ENCODE results near the gene ITM2B.

The ITM2B gene

GRCh38 chr13:48249018-48249417, 16.0 kb downstream of the ITM2B start:
- DNase-seq (ENCODE audit: extremely low read depth, insufficient read length) = no peak
- TF ChIP-seq CTCF (IDR thresholded peaks at IDR 0.05; ENCODE audit: insufficient read depth, low read length, poor library complexity, severe bottlenecking) = no peak
- no peak overlapping the region for H3K4me3 ChIP-seq (replicated peaks; ENCODE audit: low read depth, low read length)
- H3K36me3 ChIP-seq (ENCODE audit: control insufficient read depth, insufficient read depth, low read length) = no peaks in the 10 kb centered on the region
- no peaks in the 10 kb centered on the region for H3K27me3 ChIP-seq (replicated peaks; ENCODE audit: control insufficient read depth, insufficient read depth, low read length)

GRCh38 chr13:48251611-48252081, 18.6 kb downstream of the ITM2B start:
- TF ChIP-seq CTCF (IDR thresholded peaks at IDR 0.05; ENCODE audit: insufficient read depth, low read length, poor library complexity, severe bottlenecking) = no peak
- no peak for DNase-seq (ENCODE audit: extremely low read depth, insufficient read length)
- no peak overlapping the region for H3K4me3 ChIP-seq (replicated peaks; ENCODE audit: low read depth, low read length)

GRCh38 chr13:48252176-48252575, 19.2 kb downstream of the ITM2B start:
- Histone ChIP-seq H3K4me3 (replicated peaks; ENCODE audit: low read depth, low read length) (no peak overlapping the region), H3K27me3 (replicated peaks; ENCODE audit: control insufficient read depth, insufficient read depth, low read length) (no peaks in the 10 kb centered on the region), H3K36me3 (ENCODE audit: control insufficient read depth, insufficient read depth, low read length) (no peaks in the 10 kb centered on the region)
- no peak for DNase-seq (ENCODE audit: extremely low read depth, insufficient read length)
- no peak for TF ChIP-seq CTCF (IDR thresholded peaks at IDR 0.05; ENCODE audit: insufficient read depth, low read length, poor library complexity, severe bottlenecking)

More at GRCh38 chr13:48251611-48252081, 18.6 kb downstream of the ITM2B start:
- Histone ChIP-seq H3K27me3 (replicated peaks; ENCODE audit: control insufficient read depth, insufficient read depth, low read length) (no peaks in the 10 kb centered on the region), H3K36me3 (ENCODE audit: control insufficient read depth, insufficient read depth, low read length) (no peaks in the 10 kb centered on the region)

GRCh38 chr13:48253849-48254248, 20.8 kb downstream of the ITM2B start:
- H3K27me3 ChIP-seq (replicated peaks; ENCODE audit: control insufficient read depth, insufficient read depth, low read length) = no peaks in the 10 kb centered on the region
- no peaks in the 10 kb centered on the region for H3K36me3 ChIP-seq (ENCODE audit: control insufficient read depth, insufficient read depth, low read length)
- no peak overlapping the region for H3K4me3 ChIP-seq (replicated peaks; ENCODE audit: low read depth, low read length)
- no peak for DNase-seq (ENCODE audit: extremely low read depth, insufficient read length)
- TF ChIP-seq CTCF (IDR thresholded peaks at IDR 0.05; ENCODE audit: insufficient read depth, low read length, poor library complexity, severe bottlenecking) = no peak

- TF ChIP-seq CTCF (IDR thresholded peaks at IDR 0.05; ENCODE audit: insufficient read depth, low read length, poor library complexity, severe bottlenecking) = no peak
- no peaks in the 10 kb centered on the region for H3K27me3 ChIP-seq (replicated peaks; ENCODE audit: control insufficient read depth, insufficient read depth, low read length)
- no peak for DNase-seq (ENCODE audit: extremely low read depth, insufficient read length)
- H3K4me3 ChIP-seq (replicated peaks; ENCODE audit: low read depth, low read length) = no peak overlapping the region
- H3K36me3 ChIP-seq (ENCODE audit: control insufficient read depth, insufficient read depth, low read length) = no peaks in the 10 kb centered on the region
These were observed 22.1 kb downstream of the ITM2B start for GRCh38 chr13:48255090-48255489.

- Histone ChIP-seq H3K4me3 (replicated peaks; ENCODE audit: low read depth, low read length) (no peak overlapping the region), H3K36me3 (ENCODE audit: control insufficient read depth, insufficient read depth, low read length) (no peaks in the 10 kb centered on the region), H3K27me3 (replicated peaks; ENCODE audit: control insufficient read depth, insufficient read depth, low read length) (no peaks in the 10 kb centered on the region)
- TF ChIP-seq CTCF (IDR thresholded peaks at IDR 0.05; ENCODE audit: insufficient read depth, low read length, poor library complexity, severe bottlenecking) = no peak
- no peak for DNase-seq (ENCODE audit: extremely low read depth, insufficient read length)
These were observed 22.9 kb downstream of the ITM2B start for GRCh38 chr13:48255954-48256353.
